GM12891 (cell line): ENCODE data around the gene C1orf115.

Source experiments
- POLR2A ChIP-seq: IDR thresholded peaks from 2 replicates; pipeline ENCODE4 v1.6.1; 2011; ENCODE audit warnings: low read depth, low read length, control low read depth
- POLR2AphosphoS5 ChIP-seq: IDR thresholded peaks from 2 replicates; pipeline ENCODE4 v1.6.1; 2011; ENCODE audit warnings: low read depth, low read length, control low read depth

DNA sequence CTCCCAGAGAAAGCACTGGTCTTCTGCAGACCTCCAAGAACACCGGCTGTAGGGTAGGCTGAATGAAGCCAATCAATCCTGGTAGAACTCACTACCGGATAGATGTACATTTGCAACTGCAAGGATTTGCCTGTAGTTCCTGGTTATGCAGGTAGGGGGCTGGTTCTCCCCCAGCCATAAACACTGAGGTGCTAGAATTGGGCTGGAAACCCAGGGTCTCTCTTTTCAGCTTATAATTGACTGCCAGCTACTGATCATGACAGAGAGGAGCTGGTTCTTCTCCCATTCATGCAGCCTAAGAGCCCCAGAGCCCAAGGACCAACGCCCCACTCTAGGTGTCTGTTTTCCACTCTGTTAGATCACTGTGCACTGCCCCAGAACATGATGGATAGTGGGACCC is 36.5 kb downstream of the C1orf115 start:
- no peak for TF ChIP-seq POLR2A
- TF ChIP-seq POLR2AphosphoS5 = no peak
